Measurements from ENCODE around the gene MYBL2.

The MYBL2 gene

GRCh38 chr20:43666376-43667328, at the start of gene MYBL2:
MYBL2 (plus strand) TSS chr20:43667114; CDS start chr20:43667284, 170 bp downstream.
- H3K36me3 ChIP-seq (ENCODE audit: control insufficient read depth, insufficient read depth, low read length), result no peaks in the 10 kb centered on the region
- no peak for TF ChIP-seq CTCF (IDR thresholded peaks at IDR 0.05)
- H2AFZ ChIP-seq, result peak within 1 kb of the TSS; percentile 38
- H3K4me3 ChIP-seq (ENCODE audit: low read depth, low read length), result peak within 1 kb of the TSS; percentile 29
- H3K4me2 ChIP-seq (ENCODE audit: low read length), result peak within 1 kb of the TSS; percentile 66
- no peaks in the 10 kb centered on the region for H3K79me2 ChIP-seq
- H3K4me1 ChIP-seq, result peaks cover 3% of the 10 kb centered on the region
- H3K9me3 ChIP-seq (ENCODE audit: control insufficient read depth, low read length), result no peaks in the 10 kb centered on the region
- no peaks in the 10 kb centered on the region for H3K27me3 ChIP-seq (ENCODE audit: control insufficient read depth, insufficient read depth, low read length)
- H3K9ac ChIP-seq, result no peak within 1 kb of the TSS
- no peak within 1 kb of the TSS for H3K27ac ChIP-seq

- Histone ChIP-seq H3K9ac (no peak overlapping the region), H3K4me1 (no peaks in the 10 kb centered on the region), H3K4me3 (ENCODE audit: low read depth, low read length) (no peak overlapping the region), H3K36me3 (ENCODE audit: control insufficient read depth, insufficient read depth, low read length) (no peaks in the 10 kb centered on the region), H3K27me3 (ENCODE audit: control insufficient read depth, insufficient read depth, low read length) (no peaks in the 10 kb centered on the region), H3K4me2 (ENCODE audit: low read length) (no peak overlapping the region), H3K27ac (no peak overlapping the region), H3K79me2 (no peaks in the 10 kb centered on the region), H3K9me3 (ENCODE audit: control insufficient read depth, low read length) (no peaks in the 10 kb centered on the region), H2AFZ (no peak overlapping the region)
- no peak for TF ChIP-seq CTCF (IDR thresholded peaks at IDR 0.05)
Observed at GRCh38 chr20:43631598-43631997, 35.3 kb upstream of the MYBL2 start.

GRCh38 chr20:43636429-43636828, 30.5 kb upstream of the MYBL2 start:
- no peaks in the 10 kb centered on the region for H3K9me3 ChIP-seq (ENCODE audit: control insufficient read depth, low read length)
- no peak overlapping the region for H3K4me2 ChIP-seq (ENCODE audit: low read length)
- TF ChIP-seq CTCF (IDR thresholded peaks at IDR 0.05), result no peak
- no peak overlapping the region for H3K9ac ChIP-seq
- no peaks in the 10 kb centered on the region for H3K27me3 ChIP-seq (ENCODE audit: control insufficient read depth, insufficient read depth, low read length)
- no peaks in the 10 kb centered on the region for H3K4me1 ChIP-seq
- H3K4me3 ChIP-seq (ENCODE audit: low read depth, low read length), result no peak overlapping the region
- H2AFZ ChIP-seq, result no peak overlapping the region
- no peaks in the 10 kb centered on the region for H3K36me3 ChIP-seq (ENCODE audit: control insufficient read depth, insufficient read depth, low read length)
- H3K27ac ChIP-seq, result no peak overlapping the region
- no peaks in the 10 kb centered on the region for H3K79me2 ChIP-seq

GRCh38 chr20:43642548-43642947, 24.4 kb upstream of the MYBL2 start:
- H3K9ac ChIP-seq, result no peak overlapping the region
- H3K4me1 ChIP-seq, result no peaks in the 10 kb centered on the region
- H3K9me3 ChIP-seq (ENCODE audit: control insufficient read depth, low read length), result no peaks in the 10 kb centered on the region
- H3K27ac ChIP-seq, result no peak overlapping the region
- no peaks in the 10 kb centered on the region for H3K36me3 ChIP-seq (ENCODE audit: control insufficient read depth, insufficient read depth, low read length)
- H3K27me3 ChIP-seq (ENCODE audit: control insufficient read depth, insufficient read depth, low read length), result no peaks in the 10 kb centered on the region
- no peak overlapping the region for H2AFZ ChIP-seq
- H3K79me2 ChIP-seq, result no peaks in the 10 kb centered on the region
- H3K4me2 ChIP-seq (ENCODE audit: low read length), result no peak overlapping the region
- no peak for TF ChIP-seq CTCF (IDR thresholded peaks at IDR 0.05)
- H3K4me3 ChIP-seq (ENCODE audit: low read depth, low read length), result no peak overlapping the region

Measured in parathyroid adenoma (tissue), 2 donors.